ENCODE results near the gene SIAE. TPM values are rescaled to one million over a fixed set of nuclear protein-coding genes. Genes with fewer than 3 reads are reported as not detected.

Gene SIAE
- total and polyA plus RNA-seq, 10 of the 15 experiments (the other 5 are each of a cell fraction or from before 2014, with no cell fraction given) = 0.93 to 6.9 (median 4.2) TPM

DNA sequence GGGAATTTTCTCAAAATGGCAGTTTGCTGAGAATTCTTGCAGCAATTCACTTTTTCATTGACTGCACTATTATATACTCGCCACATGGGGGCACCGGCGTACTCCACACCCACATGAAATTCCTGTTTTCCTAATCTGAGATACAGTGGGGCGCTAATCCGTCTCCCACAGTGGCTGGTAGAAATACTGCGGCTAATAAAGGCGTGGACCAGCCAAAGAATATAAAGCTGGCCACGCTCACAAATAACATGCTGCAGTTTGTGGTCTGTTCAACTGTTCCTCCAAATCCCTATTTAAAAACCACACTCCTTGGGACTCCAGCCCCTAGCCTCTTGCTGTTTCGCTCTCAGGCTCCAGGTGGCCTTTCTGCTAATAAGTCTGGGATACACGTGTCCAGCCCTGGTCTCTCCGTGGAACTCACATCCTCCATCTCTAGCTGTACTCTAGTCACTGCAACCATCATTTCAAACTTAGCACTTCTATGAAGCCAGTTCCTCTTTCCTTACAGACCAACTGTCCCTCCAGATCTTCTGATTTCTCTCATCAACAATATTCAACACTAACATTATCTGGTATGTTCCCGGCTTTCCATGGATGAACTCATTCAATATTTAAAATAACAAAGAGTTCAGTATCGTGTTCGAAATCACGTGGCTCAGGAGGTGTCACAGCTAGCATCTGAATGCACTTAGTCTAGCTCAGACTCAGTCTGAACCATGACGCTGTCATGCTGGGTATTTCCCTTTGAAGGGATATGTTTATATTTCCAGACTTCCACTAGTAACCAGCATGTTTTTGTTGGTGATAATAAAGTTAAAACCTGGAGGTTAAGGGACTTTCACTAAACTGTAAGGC, 28.9 kb downstream of the SIAE start (continued):
- no peak for TF ChIP-seq FOXM1 (IDR thresholded peaks at IDR 0.05; ENCODE audit: low read depth, low read length)
- TF ChIP-seq, protein P1, sequence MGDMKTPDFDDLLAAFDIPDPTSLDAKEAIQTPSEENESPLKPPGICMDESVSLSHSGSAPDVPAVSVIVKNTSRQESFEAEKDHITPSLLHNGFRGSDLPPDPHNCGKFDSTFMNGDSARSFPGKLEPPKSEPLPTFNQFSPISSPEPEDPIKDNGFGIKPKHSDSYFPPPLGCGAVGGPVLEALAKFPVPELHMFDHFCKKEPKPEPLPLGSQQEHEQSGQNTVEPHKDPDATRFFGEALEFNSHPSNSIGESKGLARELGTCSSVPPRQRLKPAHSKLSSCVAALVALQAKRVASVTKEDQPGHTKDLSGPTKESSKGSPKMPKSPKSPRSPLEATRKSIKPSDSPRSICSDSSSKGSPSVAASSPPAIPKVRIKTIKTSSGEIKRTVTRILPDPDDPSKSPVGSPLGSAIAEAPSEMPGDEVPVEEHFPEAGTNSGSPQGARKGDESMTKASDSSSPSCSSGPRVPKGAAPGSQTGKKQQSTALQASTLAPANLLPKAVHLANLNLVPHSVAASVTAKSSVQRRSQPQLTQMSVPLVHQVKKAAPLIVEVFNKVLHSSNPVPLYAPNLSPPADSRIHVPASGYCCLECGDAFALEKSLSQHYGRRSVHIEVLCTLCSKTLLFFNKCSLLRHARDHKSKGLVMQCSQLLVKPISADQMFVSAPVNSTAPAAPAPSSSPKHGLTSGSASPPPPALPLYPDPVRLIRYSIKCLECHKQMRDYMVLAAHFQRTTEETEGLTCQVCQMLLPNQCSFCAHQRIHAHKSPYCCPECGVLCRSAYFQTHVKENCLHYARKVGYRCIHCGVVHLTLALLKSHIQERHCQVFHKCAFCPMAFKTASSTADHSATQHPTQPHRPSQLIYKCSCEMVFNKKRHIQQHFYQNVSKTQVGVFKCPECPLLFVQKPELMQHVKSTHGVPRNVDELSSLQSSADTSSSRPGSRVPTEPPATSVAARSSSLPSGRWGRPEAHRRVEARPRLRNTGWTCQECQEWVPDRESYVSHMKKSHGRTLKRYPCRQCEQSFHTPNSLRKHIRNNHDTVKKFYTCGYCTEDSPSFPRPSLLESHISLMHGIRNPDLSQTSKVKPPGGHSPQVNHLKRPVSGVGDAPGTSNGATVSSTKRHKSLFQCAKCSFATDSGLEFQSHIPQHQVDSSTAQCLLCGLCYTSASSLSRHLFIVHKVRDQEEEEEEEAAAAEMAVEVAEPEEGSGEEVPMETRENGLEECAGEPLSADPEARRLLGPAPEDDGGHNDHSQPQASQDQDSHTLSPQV (IDR thresholded peaks at IDR 0.05) = no peak
- peak; percentile 76 for TF ChIP-seq SPI1 (IDR thresholded peaks at IDR 0.05; ENCODE audit: borderline replicate concordance, insufficient read depth, low read depth, low read length)
- TF ChIP-seq SMARCA5 (IDR thresholded peaks at IDR 0.05) = no peak
- no peak for TF ChIP-seq CBX3 (IDR thresholded peaks at IDR 0.05; ENCODE audit: borderline replicate concordance, low read depth)
- peak; percentile 43 to 54 for TF ChIP-seq IKZF2 (IDR thresholded peaks at IDR 0.05)
- no peak for TF ChIP-seq ZNF384 (IDR thresholded peaks at IDR 0.05; ENCODE audit: borderline replicate concordance, low read depth, low read length)
- TF ChIP-seq SIX5 (IDR thresholded peaks at IDR 0.05; ENCODE audit: low read depth, low read length, severe bottlenecking) = no peak
